ENCODE results near the gene TBL1X. TPM values are rescaled to one million over a fixed set of nuclear protein-coding genes. Genes with fewer than 3 reads are reported as not detected.
A peak's percentile ranks its signal among the peaks of the same experiment; 100 is the strongest.

TBL1X gene
- total RNA-seq, 1 experiment from 2014 or later: 15.0 TPM

DNA sequence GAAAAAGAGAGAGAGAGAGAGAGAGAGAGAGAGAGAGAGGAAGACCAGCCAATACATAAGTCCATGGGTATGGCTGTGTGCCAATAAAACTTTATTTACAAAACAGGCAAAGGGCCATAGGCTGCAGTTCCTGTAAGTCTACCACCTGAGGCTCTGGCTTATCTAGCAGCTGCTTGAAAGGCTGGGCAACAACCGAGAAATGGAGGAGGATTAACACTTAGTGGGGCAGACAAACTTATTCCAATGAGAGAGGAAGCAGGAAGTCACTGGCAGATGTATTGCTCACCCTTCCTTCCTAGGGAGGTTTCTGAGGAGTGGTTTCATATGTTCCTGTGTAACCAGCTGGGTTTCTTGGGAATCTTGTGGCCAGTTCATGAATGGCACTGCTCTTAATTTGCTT lies 305.5 kb downstream of the TBL1X start:
- no peak overlapping the region for H3K27ac Mint-ChIP-seq (ENCODE audit: low read depth, unreplicated experiment)
- H3K9me3 Mint-ChIP-seq (ENCODE audit: unreplicated experiment): peaks cover 5% of the 10 kb centered on the region
- TF ChIP-seq, protein P1, sequence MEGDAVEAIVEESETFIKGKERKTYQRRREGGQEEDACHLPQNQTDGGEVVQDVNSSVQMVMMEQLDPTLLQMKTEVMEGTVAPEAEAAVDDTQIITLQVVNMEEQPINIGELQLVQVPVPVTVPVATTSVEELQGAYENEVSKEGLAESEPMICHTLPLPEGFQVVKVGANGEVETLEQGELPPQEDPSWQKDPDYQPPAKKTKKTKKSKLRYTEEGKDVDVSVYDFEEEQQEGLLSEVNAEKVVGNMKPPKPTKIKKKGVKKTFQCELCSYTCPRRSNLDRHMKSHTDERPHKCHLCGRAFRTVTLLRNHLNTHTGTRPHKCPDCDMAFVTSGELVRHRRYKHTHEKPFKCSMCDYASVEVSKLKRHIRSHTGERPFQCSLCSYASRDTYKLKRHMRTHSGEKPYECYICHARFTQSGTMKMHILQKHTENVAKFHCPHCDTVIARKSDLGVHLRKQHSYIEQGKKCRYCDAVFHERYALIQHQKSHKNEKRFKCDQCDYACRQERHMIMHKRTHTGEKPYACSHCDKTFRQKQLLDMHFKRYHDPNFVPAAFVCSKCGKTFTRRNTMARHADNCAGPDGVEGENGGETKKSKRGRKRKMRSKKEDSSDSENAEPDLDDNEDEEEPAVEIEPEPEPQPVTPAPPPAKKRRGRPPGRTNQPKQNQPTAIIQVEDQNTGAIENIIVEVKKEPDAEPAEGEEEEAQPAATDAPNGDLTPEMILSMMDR (IDR thresholded peaks at IDR 0.05; ENCODE audit: unreplicated experiment): no peak
- no peak overlapping the region for H3K4me3 Mint-ChIP-seq (ENCODE audit: unreplicated experiment)
- no TSS peak for BruUV-seq (replicated peaks)
- POLR2A ChIA-PET: no interaction called here
- intact Hi-C loops (cut with micrococcal nuclease): no loop called here
- peak; percentile 13 for DNase-seq (ENCODE audit: unreplicated experiment)
- CTCF ChIA-PET: no interaction called here
- H3K36me3 Mint-ChIP-seq (ENCODE audit: insufficient read depth, unreplicated experiment): no peaks in the 10 kb centered on the region
- H3K27me3 Mint-ChIP-seq (ENCODE audit: insufficient read depth, unreplicated experiment): no peaks in the 10 kb centered on the region
- peaks cover 5% of the 10 kb centered on the region for H3K4me1 Mint-ChIP-seq (ENCODE audit: insufficient read depth, unreplicated experiment)

DNA sequence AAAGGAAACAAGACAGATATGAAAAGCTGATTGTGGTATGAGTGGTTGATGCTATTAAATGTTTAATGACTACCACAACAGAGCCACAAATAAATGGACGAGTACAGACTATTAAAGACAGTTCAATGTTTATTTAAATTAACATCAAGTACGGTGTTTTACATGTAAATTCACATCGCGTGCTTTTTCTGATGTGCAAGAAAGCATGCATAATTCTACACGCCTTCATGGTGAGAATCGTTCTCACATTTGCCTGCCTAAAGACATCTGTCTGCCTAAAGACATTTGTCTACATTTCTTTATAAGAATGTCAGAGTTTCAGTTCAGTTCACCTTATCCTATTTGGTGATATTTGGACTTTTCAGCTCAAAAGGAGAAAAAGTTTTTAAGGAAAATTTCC lies 308.1 kb downstream of the TBL1X start:
- TF ChIP-seq, protein P1 (IDR thresholded peaks at IDR 0.05; ENCODE audit: unreplicated experiment): no peak
- CTCF ChIA-PET: interaction anchor here (0.7 kb wide), 1 partner anchor 101 kb away, joined by 3 read pairs; no protein-coding TSS in a partner anchor
- Mint-ChIP-seq H3K27ac (ENCODE audit: low read depth, unreplicated experiment) (no peak overlapping the region), H3K4me3 (ENCODE audit: unreplicated experiment) (no peak overlapping the region), H3K36me3 (ENCODE audit: insufficient read depth, unreplicated experiment) (peaks cover 4% of the 10 kb centered on the region), H3K27me3 (ENCODE audit: insufficient read depth, unreplicated experiment) (no peaks in the 10 kb centered on the region), H3K9me3 (ENCODE audit: unreplicated experiment) (peaks cover 7% of the 10 kb centered on the region), H3K4me1 (ENCODE audit: insufficient read depth, unreplicated experiment) (peaks cover 6% of the 10 kb centered on the region)
- intact Hi-C loops (cut with micrococcal nuclease): no loop called here
- BruUV-seq (replicated peaks): no TSS peak
- DNase-seq (ENCODE audit: unreplicated experiment): no peak
- POLR2A ChIA-PET: no interaction called here

DNA sequence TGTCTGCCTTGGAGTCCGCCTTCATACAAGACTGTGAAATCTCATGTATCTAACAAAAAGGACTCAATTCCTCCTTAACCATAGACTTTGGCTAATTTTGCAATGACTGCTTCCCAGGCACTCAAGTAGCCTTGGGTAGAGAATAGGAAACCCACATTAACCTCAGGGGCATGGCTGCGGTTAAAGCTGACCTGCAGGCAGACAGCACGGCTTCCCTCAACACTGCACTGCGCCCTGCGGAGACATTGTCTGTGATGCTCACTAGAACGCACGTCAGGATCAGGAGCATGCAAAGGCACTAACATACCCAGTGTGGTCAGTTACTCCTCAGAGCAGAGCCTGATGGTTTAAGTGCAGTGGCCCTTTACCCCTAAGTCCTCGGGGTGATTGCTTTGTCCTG lies 311.1 kb downstream of the TBL1X start:
- CTCF ChIA-PET: interaction anchor here (0.8 kb wide), 1 partner anchor 147 kb away, joined by 3 read pairs; no protein-coding TSS in a partner anchor
- BruUV-seq (replicated peaks): no TSS peak
- no peaks in the 10 kb centered on the region for H3K27me3 Mint-ChIP-seq (ENCODE audit: insufficient read depth, unreplicated experiment)
- peaks cover 4% of the 10 kb centered on the region for H3K36me3 Mint-ChIP-seq (ENCODE audit: insufficient read depth, unreplicated experiment)
- peaks cover 6% of the 10 kb centered on the region for H3K4me1 Mint-ChIP-seq (ENCODE audit: insufficient read depth, unreplicated experiment)
- POLR2A ChIA-PET: no interaction called here
- TF ChIP-seq, protein P1 (IDR thresholded peaks at IDR 0.05; ENCODE audit: unreplicated experiment): no peak
- no peak overlapping the region for H3K4me3 Mint-ChIP-seq (ENCODE audit: unreplicated experiment)
- H3K27ac Mint-ChIP-seq (ENCODE audit: low read depth, unreplicated experiment): no peak overlapping the region
- DNase-seq (ENCODE audit: unreplicated experiment): no peak
- intact Hi-C loops (cut with micrococcal nuclease): no loop called here
- H3K9me3 Mint-ChIP-seq (ENCODE audit: unreplicated experiment): peaks cover 7% of the 10 kb centered on the region

DNA sequence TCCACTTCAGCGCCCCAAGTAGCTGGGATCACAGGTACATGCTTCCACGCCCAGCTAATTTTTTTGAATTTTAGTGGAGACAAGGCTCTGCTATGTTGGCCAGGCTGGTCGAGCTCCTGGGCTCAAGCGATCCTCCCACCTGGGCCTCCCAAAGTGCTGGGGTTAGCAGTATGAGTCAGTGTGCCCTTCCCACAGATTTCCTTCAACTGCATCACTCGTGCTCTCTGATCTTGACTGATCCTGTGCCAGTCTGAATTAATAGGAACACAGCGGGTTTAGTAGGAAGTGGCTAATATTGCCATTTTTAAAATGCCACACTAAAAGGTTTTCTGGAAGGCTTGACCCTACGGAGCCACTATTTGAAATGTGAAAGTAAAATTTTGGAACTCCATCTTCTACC lies 317.1 kb downstream of the TBL1X start:
- Mint-ChIP-seq H3K27me3 (ENCODE audit: insufficient read depth, unreplicated experiment) (no peaks in the 10 kb centered on the region), H3K4me1 (ENCODE audit: insufficient read depth, unreplicated experiment) (no peaks in the 10 kb centered on the region), H3K36me3 (ENCODE audit: insufficient read depth, unreplicated experiment) (no peaks in the 10 kb centered on the region), H3K9me3 (ENCODE audit: unreplicated experiment) (no peaks in the 10 kb centered on the region), H3K27ac (ENCODE audit: low read depth, unreplicated experiment) (no peak overlapping the region), H3K4me3 (ENCODE audit: unreplicated experiment) (no peak overlapping the region)
- BruUV-seq (replicated peaks): no TSS peak
- peak; percentile 11 for DNase-seq (ENCODE audit: unreplicated experiment)
- intact Hi-C loops (cut with micrococcal nuclease): no loop called here
- TF ChIP-seq, protein P1 (IDR thresholded peaks at IDR 0.05; ENCODE audit: unreplicated experiment): no peak
- POLR2A ChIA-PET: interaction anchor here (0.6 kb wide), 1 partner anchor 1408 kb away, joined by 3 read pairs; no protein-coding TSS in a partner anchor
- CTCF ChIA-PET: no interaction called here
